Erythroblast (primary cell): ENCODE results near the gene AMZ1.
"Not testable (repeated sequence)": the region's sequence is repeated elsewhere in the genome, so short reads cannot be mapped to it uniquely, and the experiment has no call there.

Experiments
- GATA1 ChIP-seq: IDR thresholded peaks from 2 replicates; pipeline ENCODE4 v1.6.1; 2011; ENCODE audit warnings: low read depth, mild to moderate bottlenecking, control low read depth, low read length, moderate library complexity
- POLR2A ChIP-seq: IDR thresholded peaks from 2 replicates; pipeline ENCODE4 v1.6.1; 2011; ENCODE audit warnings: mild to moderate bottlenecking, low read length

DNA sequence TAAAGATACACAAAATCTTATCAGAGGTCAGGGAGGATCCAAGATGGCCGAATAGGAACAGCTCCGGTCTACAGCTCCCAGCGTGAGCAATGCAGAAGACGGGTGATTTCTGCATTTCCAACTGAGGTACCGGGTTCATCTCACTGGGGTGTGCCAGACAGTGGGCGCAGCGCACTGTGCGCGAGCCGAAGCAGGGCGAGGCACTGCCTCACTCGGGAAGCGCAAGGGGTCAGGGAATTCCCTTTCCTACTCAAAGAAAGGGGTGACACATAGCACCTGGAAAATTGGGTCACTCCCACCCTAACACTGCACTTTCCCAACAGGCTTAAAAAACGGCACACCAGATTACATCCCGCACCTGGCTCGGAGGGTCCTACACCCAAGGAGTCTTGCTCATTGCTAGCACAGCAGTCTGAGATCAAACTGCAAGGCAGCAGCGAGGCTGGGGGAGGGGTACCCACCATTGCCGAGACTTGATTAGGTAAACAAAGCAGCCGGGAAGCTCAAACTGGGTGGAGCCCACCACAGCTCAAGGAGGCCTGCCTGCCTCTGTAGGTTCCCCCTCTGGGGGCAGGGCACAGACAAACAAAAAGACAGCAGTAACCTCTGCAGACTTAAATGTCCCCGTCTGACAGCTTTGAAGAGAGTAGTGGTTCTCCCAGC is 55.7 kb downstream of the AMZ1 start:
- TF ChIP-seq POLR2A, GATA1: not testable (repeated sequence)
